GM18507 (cell line): Measurements from ENCODE around the gene SF3A2.

Source experiments
- DNase-seq: peaks from one replicate; pipeline ENCODE4 v3.0.0; 2011; ENCODE audit warnings: low read depth; ENCODE audit not compliant: insufficient read length; ENCODE audit errors: extremely low spot score
- FAIRE-seq: peaks from 2 replicates; lab custom pipeline; 2011; peaks lifted over from hg19 to GRCh38; lab: Jason Lieb, UNC

Gene SF3A2

GRCh38 chr19:2283835-2284507 is 47.3 kb downstream of the SF3A2 start:
- DNase-seq (no peak), FAIRE-seq (no peak)

GRCh38 chr19:2286402-2287140 is 49.9 kb downstream of the SF3A2 start:
- DNase-seq (no peak), FAIRE-seq (no peak)

- FAIRE-seq = peak; percentile 42
These were observed 51.1 kb downstream of the SF3A2 start for GRCh38 chr19:2287585-2288337.

GRCh38 chr19:2288338-2288817 is 51.8 kb downstream of the SF3A2 start:
- no peak for DNase-seq

More at GRCh38 chr19:2287585-2288337, 51.1 kb downstream of the SF3A2 start:
- DNase-seq = no peak

GRCh38 chr19:2288818-2289713 is 52.4 kb downstream of the SF3A2 start:
- FAIRE-seq = peak; percentile 5

More at GRCh38 chr19:2288338-2288817, 51.8 kb downstream of the SF3A2 start:
- no peak for FAIRE-seq

GRCh38 chr19:2289714-2290435 is 53.3 kb downstream of the SF3A2 start:
- peak; percentile 72 for DNase-seq
- FAIRE-seq = peak; percentile 95

More at GRCh38 chr19:2288818-2289713, 52.4 kb downstream of the SF3A2 start:
- no peak for DNase-seq

GRCh38 chr19:2290441-2291184 is 54.0 kb downstream of the SF3A2 start:
- FAIRE-seq = no peak
- DNase-seq = no peak

GRCh38 chr19:2291185-2291751 is 54.6 kb downstream of the SF3A2 start:
- FAIRE-seq (no peak), DNase-seq (no peak)

GRCh38 chr19:2294687-2295335 is 58.2 kb downstream of the SF3A2 start:
- no peak for FAIRE-seq
- DNase-seq = no peak

GRCh38 chr19:2296141-2296540 is 59.5 kb downstream of the SF3A2 start:
- DNase-seq = no peak
- FAIRE-seq = no peak
